GM18951 (cell line): ENCODE measurements around the gene EXOC6.

Experiments used
- POLR2A ChIP-seq: IDR thresholded peaks from 4 replicates; pipeline ENCODE4 v1.6.1; 2011; ENCODE audit warnings: mild to moderate bottlenecking; ENCODE audit not compliant: insufficient read length, insufficient read depth; ENCODE audit errors: extremely low read depth
- in situ Hi-C: fragments of 300-500 bp; cut with MboI; formaldehyde crosslinking; loops from one replicate; pipeline ENCODE4 v1.12.0; 2022; ENCODE audit warnings: low sequenced_read_pairs, mixed read lengths, inconsistent platforms; ENCODE audit not compliant: unreplicated experiment

The EXOC6 gene

GRCh38 chr10:92848441-92849233, at the start of gene EXOC6:
Gene EXOC6, plus strand, starts transcription at chr10:92848520. Its CDS starts 14 bp downstream, at chr10:92848534.
- TF ChIP-seq POLR2A, result peak; percentile 77
- in situ Hi-C loops, result no loop called here

- no peak for TF ChIP-seq POLR2A
- in situ Hi-C loops, result no loop called here
Measured at GRCh38 chr10:92799568-92799967, 48.8 kb upstream of the EXOC6 start.

- TF ChIP-seq POLR2A, result no peak
- in situ Hi-C loops, result no loop called here
Measured at GRCh38 chr10:92800134-92800733, 48.1 kb upstream of the EXOC6 start.

- in situ Hi-C loops, result no loop called here
- TF ChIP-seq POLR2A, result no peak
Measured at GRCh38 chr10:92801978-92802872, 46.1 kb upstream of the EXOC6 start.

GRCh38 chr10:92809840-92810239, 38.5 kb upstream of the EXOC6 start:
- in situ Hi-C loops, result no loop called here
- no peak for TF ChIP-seq POLR2A

- TF ChIP-seq POLR2A, result no peak
- in situ Hi-C loops, result no loop called here
Measured at GRCh38 chr10:92810934-92811532, 37.3 kb upstream of the EXOC6 start.

- no peak for TF ChIP-seq POLR2A
- in situ Hi-C loops, result no loop called here
Measured at GRCh38 chr10:92811986-92812385, 36.3 kb upstream of the EXOC6 start.

GRCh38 chr10:92813979-92814378, 34.3 kb upstream of the EXOC6 start:
- in situ Hi-C loops, result no loop called here
- TF ChIP-seq POLR2A, result no peak

GRCh38 chr10:92814790-92815189, 33.5 kb upstream of the EXOC6 start:
- TF ChIP-seq POLR2A, result no peak
- in situ Hi-C loops, result no loop called here

GRCh38 chr10:92816091-92816531, 32.2 kb upstream of the EXOC6 start:
- no peak for TF ChIP-seq POLR2A
- in situ Hi-C loops, result no loop called here

- TF ChIP-seq POLR2A, result no peak
- in situ Hi-C loops, result no loop called here
Measured at GRCh38 chr10:92822060-92822634, 26.2 kb upstream of the EXOC6 start.

GRCh38 chr10:92822964-92823363, 25.4 kb upstream of the EXOC6 start:
- in situ Hi-C loops, result no loop called here
- no peak for TF ChIP-seq POLR2A
